NT2/D1 (cell line): ENCODE data around the gene SLC8B1.

ENCODE experiments used
- YY1 ChIP-seq: IDR thresholded peaks from 2 replicates; pipeline ENCODE4 v1.6.1; 2011; ENCODE audit not compliant: insufficient read length, insufficient read depth
- ZNF274 ChIP-seq: IDR thresholded peaks from 2 replicates; pipeline ENCODE4 v1.6.1; 2011; ENCODE audit warnings: mild to moderate bottlenecking, low read depth, low read length

GRCh38 chr12:113287899-113288282 lies 47.0 kb downstream of the SLC8B1 start:
- TF ChIP-seq YY1 (no peak), ZNF274 (no peak)
